Measurements from ENCODE around the gene C2CD2. TPM values are rescaled to one million over a fixed set of nuclear protein-coding genes. Genes with fewer than 3 reads are reported as not detected.

Gene C2CD2
- total and polyA plus RNA-seq, 2 donors (not counting 1 experiment from before 2014, with no cell fraction given), result 6.8 to 11.9 TPM

DNA sequence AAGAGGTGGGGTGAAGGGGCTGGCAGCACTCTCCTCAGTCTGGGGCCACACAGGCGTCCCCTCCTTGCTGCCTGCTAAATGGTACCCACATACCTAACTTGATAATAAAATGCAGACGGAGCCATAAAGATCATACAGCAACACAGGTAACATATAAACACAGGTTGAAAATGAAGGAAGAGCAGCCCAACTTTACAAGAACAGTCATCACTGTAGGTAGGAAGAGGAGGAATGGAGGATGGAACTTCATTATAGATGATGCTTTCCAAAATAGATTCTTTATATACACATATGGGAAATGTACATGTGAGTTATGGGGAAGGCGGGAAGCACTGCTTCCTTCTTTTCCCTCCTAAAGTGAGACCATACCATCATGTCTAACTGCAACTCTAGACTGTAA is 13.4 kb downstream of the C2CD2 start:
- TF ChIP-seq EZH2 (IDR thresholded peaks at IDR 0.05; ENCODE audit: borderline replicate concordance, insufficient read depth, low read depth, low read length, poor library complexity, severe bottlenecking), result no peak
- TF ChIP-seq CTCF (IDR thresholded peaks at IDR 0.05), result no peak
- no peaks in the 10 kb centered on the region for H3K4me1 ChIP-seq (ENCODE audit: control insufficient read depth in 2 of 2, insufficient read depth in 2 of 2, low read length in 2 of 2)
- no peak overlapping the region for H3K9ac ChIP-seq (ENCODE audit: low read length)
- no peak overlapping the region for H3K27ac ChIP-seq (ENCODE audit: low read length in 2 of 2)
- no peak overlapping the region for H3K4me3 ChIP-seq (ENCODE audit: control extremely low read depth in 1 of 5, extremely low read depth in 1 of 5, insufficient read depth in 1 of 5, low read depth in 2 of 5, low read length in 4 of 5)
- Mint-ChIP-seq H3K27ac (no peak overlapping the region), H3K9me3 (ENCODE audit: insufficient read depth) (no peaks in the 10 kb centered on the region), H3K4me3 (no peak overlapping the region), H3K4me1 (no peaks in the 10 kb centered on the region), H3K27me3 (peaks cover 11% of the 10 kb centered on the region)
- intact Hi-C loops (cut with micrococcal nuclease), result no loop called here
- CTCF ChIA-PET, result no interaction called here
- H3K79me2 ChIP-seq (ENCODE audit: control insufficient read depth, insufficient read depth, low read length), result no peaks in the 10 kb centered on the region
- H2AFZ ChIP-seq (ENCODE audit: insufficient read depth, low read depth, low read length, poor library complexity, severe bottlenecking), result no peak overlapping the region
- peaks cover 0 to 1% (median 0%) of the 10 kb centered on the region in 3 donors for H3K9me3 ChIP-seq (ENCODE audit: control extremely low read depth in 1 of 3, control insufficient read depth in 2 of 3, insufficient read depth in 1 of 3, low read length in 2 of 3)
- WGBS (ENCODE audit: insufficient coverage), result no CpG with 5 or more reads among the region's 3 CpGs
- no peak overlapping the region for H3K4me2 ChIP-seq (replicated peaks; ENCODE audit: low read depth, low read length, poor library complexity, severe bottlenecking)
- H4K20me1 ChIP-seq (ENCODE audit: control insufficient read depth, insufficient read depth, low read length, poor library complexity, severe bottlenecking), result no peaks in the 10 kb centered on the region
- no peak for DNase-seq
- no peaks in the 10 kb centered on the region for H3K36me3 ChIP-seq (replicated peaks in 1 of 2; ENCODE audit: control extremely low read depth in 1 of 2, control insufficient read depth in 1 of 2, extremely low read depth in 1 of 2, insufficient read depth in 2 of 2, low read length in 1 of 2)
- peaks cover 0 to 3% (median under 1%) of the 10 kb centered on the region in 4 experiments for H3K27me3 ChIP-seq (replicated peaks in 1 of 4; ENCODE audit: control extremely low read depth in 1 of 4, control insufficient read depth in 3 of 4, insufficient read depth in 4 of 4, low read length in 3 of 4)
- POLR2A ChIA-PET, result no interaction called here
- ATAC-seq (ENCODE audit: low read depth), result no peak

DNA sequence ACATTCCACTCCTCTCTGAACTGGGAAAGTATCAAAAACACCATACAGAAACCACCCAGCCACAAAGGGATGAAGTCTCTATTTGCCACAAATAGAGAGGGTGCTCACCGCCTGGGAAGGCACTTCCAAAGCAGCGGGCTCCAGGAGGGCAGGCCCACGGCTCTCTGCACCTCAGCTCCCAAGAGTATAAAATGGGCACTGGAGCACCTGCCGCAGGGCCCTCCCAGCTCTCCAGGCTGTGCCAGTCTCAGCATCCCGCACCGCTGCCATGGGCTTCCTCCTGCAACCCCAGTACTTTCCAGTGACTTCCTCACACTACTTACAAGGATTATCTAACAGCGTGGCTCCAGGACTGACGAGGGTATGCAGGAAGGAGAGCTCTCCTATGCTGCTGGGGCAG is 14.4 kb downstream of the C2CD2 start:
- no peaks in the 10 kb centered on the region for H3K79me2 ChIP-seq (ENCODE audit: control insufficient read depth, insufficient read depth, low read length)
- H3K27ac ChIP-seq (ENCODE audit: low read length in 2 of 2), result no peak overlapping the region
- ChIA-PET POLR2A (no interaction called here), CTCF (no interaction called here)
- H3K9ac ChIP-seq (ENCODE audit: low read length), result no peak overlapping the region
- Mint-ChIP-seq H3K27ac (no peak overlapping the region), H3K4me1 (no peaks in the 10 kb centered on the region), H3K27me3 (peaks cover 11% of the 10 kb centered on the region), H3K9me3 (ENCODE audit: insufficient read depth) (no peaks in the 10 kb centered on the region), H3K4me3 (no peak overlapping the region)
- ATAC-seq (ENCODE audit: low read depth), result no peak
- H3K4me2 ChIP-seq (replicated peaks; ENCODE audit: low read depth, low read length, poor library complexity, severe bottlenecking), result no peak overlapping the region
- 95% methylated on average over 8 of the region's 8 CpGs for WGBS (ENCODE audit: insufficient coverage)
- H3K4me3 ChIP-seq (ENCODE audit: control extremely low read depth in 1 of 5, extremely low read depth in 1 of 5, insufficient read depth in 1 of 5, low read depth in 2 of 5, low read length in 4 of 5), result no peak overlapping the region
- no peaks in the 10 kb centered on the region for H3K4me1 ChIP-seq (ENCODE audit: control insufficient read depth in 2 of 2, insufficient read depth in 2 of 2, low read length in 2 of 2)
- TF ChIP-seq CTCF (IDR thresholded peaks at IDR 0.05) (no peak), EZH2 (IDR thresholded peaks at IDR 0.05; ENCODE audit: borderline replicate concordance, insufficient read depth, low read depth, low read length, poor library complexity, severe bottlenecking) (no peak)
- H3K36me3 ChIP-seq (replicated peaks in 1 of 2; ENCODE audit: control extremely low read depth in 1 of 2, control insufficient read depth in 1 of 2, extremely low read depth in 1 of 2, insufficient read depth in 2 of 2, low read length in 1 of 2), result no peaks in the 10 kb centered on the region
- intact Hi-C loops (cut with micrococcal nuclease), result no loop called here
- no peak overlapping the region for H2AFZ ChIP-seq (ENCODE audit: insufficient read depth, low read depth, low read length, poor library complexity, severe bottlenecking)
- H3K9me3 ChIP-seq (ENCODE audit: control extremely low read depth in 1 of 3, control insufficient read depth in 2 of 3, insufficient read depth in 1 of 3, low read length in 2 of 3), result peaks cover 0 to 1% (median 0%) of the 10 kb centered on the region in 3 donors
- H3K27me3 ChIP-seq (replicated peaks in 1 of 4; ENCODE audit: control extremely low read depth in 1 of 4, control insufficient read depth in 3 of 4, insufficient read depth in 4 of 4, low read length in 3 of 4), result peaks cover 0 to 3% (median under 1%) of the 10 kb centered on the region in 4 experiments
- H4K20me1 ChIP-seq (ENCODE audit: control insufficient read depth, insufficient read depth, low read length, poor library complexity, severe bottlenecking), result no peaks in the 10 kb centered on the region
- DNase-seq, result no peak
